ENCODE data around the gene SLC25A21. TPM values are rescaled to one million over a fixed set of nuclear protein-coding genes. Genes with fewer than 3 reads are reported as not detected.
A peak's percentile ranks its signal among the peaks of the same experiment; 100 is the strongest.

SLC25A21 gene
- total and polyA plus RNA-seq, 2 of the 13 experiments (the other 11 are each of a cell fraction or from before 2014, with no cell fraction given), result 1.9 to 2.9 TPM

- TF ChIP-seq ZBTB33 (CRISPR knock-in tag; IDR thresholded peaks at IDR 0.05) (peak; percentile 55), ZBTB38 (CRISPR knock-in tag; IDR thresholded peaks at IDR 0.05) (peak; percentile 81), MBNL3 (CRISPR knock-in tag; conservative IDR thresholded peaks at IDR 0.05) (0 out of 2 replicates have a peak, but pooled peaks have one; percentile 88), ZNF569 (CRISPR knock-in tag; IDR thresholded peaks at IDR 0.05; ENCODE audit: borderline replicate concordance) (peak; percentile 75; the same call in 1 of the 2 replicates), ZNF580 (CRISPR knock-in tag; IDR thresholded peaks at IDR 0.05; ENCODE audit: borderline replicate concordance, low read depth) (0 out of 2 replicates have a peak, but pooled peaks have one; percentile 5), ZFP36 (IDR thresholded peaks at IDR 0.05; ENCODE audit: borderline replicate concordance, low read depth, low read length, partially characterized antibody) (no peak), HNF4G (IDR thresholded peaks at IDR 0.05; ENCODE audit: borderline replicate concordance, low read depth, low read length) (no peak), HNF4G (CRISPR knock-in tag; IDR thresholded peaks at IDR 0.05; ENCODE audit: borderline replicate concordance, low read depth) (no peak), U2AF1 (optimal IDR thresholded peaks at IDR 0.05; ENCODE audit: low read depth, low read length) (no peak), REL (CRISPR knock-in tag; conservative IDR thresholded peaks at IDR 0.05) (0 out of 2 replicates have a peak, but pooled peaks have one; percentile 3), ZNF318 (CRISPR knock-in tag; IDR thresholded peaks at IDR 0.05) (0 out of 2 replicates have a peak, but pooled peaks have one; percentile 27), BCL3 (CRISPR knock-in tag; IDR thresholded peaks at IDR 0.05) (no peak), ZNF878 (CRISPR knock-in tag; IDR thresholded peaks at IDR 0.05) (0 out of 2 replicates have a peak, but pooled peaks have one; percentile 15), SSRP1 (CRISPR knock-in tag; IDR thresholded peaks at IDR 0.05) (peak; percentile 11; the same call in 1 of the 2 replicates)
Measured at GRCh38 chr14:37196604-37197420, 24.4 kb upstream of the SLC25A21 start (continued).
